WTC11 (cell line): Measurements from ENCODE around the gene KPRP. TPM values are rescaled to one million over a fixed set of nuclear protein-coding genes. Genes with fewer than 3 reads are reported as not detected.

Experiments
- ATAC-seq: fragments of 200-7000 bp; cut with Tn5 transposase; 2 replicates; pipeline ENCODE4 v1.10.0; 2021; ENCODE audit warnings: mild to moderate bottlenecking, moderate library complexity
- CTCF ChIA-PET: fragments of 300-600 bp; sonication (Branson Sonifier 250); formaldehyde crosslinking; loops from one replicate; lab custom pipeline; 2021; ENCODE audit warnings: antibody characterized with exemption; lab: Charles Lee
- POLR2A ChIA-PET: fragments of 350-600 bp; sonication (Branson Sonifier 250); formaldehyde crosslinking; loops from one replicate; lab custom pipeline; 2021; ENCODE audit warnings: antibody characterized with exemption; lab: Charles Lee
- DNase-seq: peaks from one replicate; pipeline ENCODE4 v3.0.0; 2021; ENCODE audit warnings: low spot score
- H3K27ac Mint-ChIP-seq: 2 replicates; pipeline ENCODE4 v1.8.0; 2021; ENCODE audit warnings: mixed read lengths
- H3K27me3 Mint-ChIP-seq: 2 replicates; pipeline ENCODE4 v1.8.0; 2021; ENCODE audit warnings: low read depth, mild to moderate bottlenecking, moderate library complexity, mixed read lengths
- H3K36me3 Mint-ChIP-seq: 2 replicates; pipeline ENCODE4 v1.8.0; 2021; ENCODE audit warnings: mixed read lengths
- H3K4me1 Mint-ChIP-seq: 2 replicates; pipeline ENCODE4 v1.8.0; 2022; ENCODE audit warnings: mixed read lengths
- H3K4me3 Mint-ChIP-seq: 2 replicates; pipeline ENCODE4 v1.8.0; 2021; ENCODE audit warnings: mild to moderate bottlenecking, moderate library complexity, mixed read lengths
- H3K9me3 Mint-ChIP-seq: 2 replicates; pipeline ENCODE4 v1.8.0; 2021; ENCODE audit warnings: mixed read lengths
- ATF1 ChIP-seq: sonication (generic); formaldehyde crosslinking; IDR thresholded peaks from 2 replicates; pipeline ENCODE4 v1.8.1; 2023; ENCODE audit warnings: mild to moderate bottlenecking, moderate library complexity, missing genetic modification reagents
- CBFB ChIP-seq: sonication (generic); formaldehyde crosslinking; IDR thresholded peaks from 2 replicates; pipeline ENCODE4 v1.8.1; 2022; ENCODE audit warnings: mild to moderate bottlenecking, low read depth, missing genetic modification reagents
- CREB1 ChIP-seq: sonication (generic); formaldehyde crosslinking; IDR thresholded peaks from 2 replicates; pipeline ENCODE4 v1.8.0; 2023; ENCODE audit warnings: mild to moderate bottlenecking, missing genetic modification reagents
- ETV6 ChIP-seq: sonication (generic); formaldehyde crosslinking; IDR thresholded peaks from 2 replicates; pipeline ENCODE4 v1.8.1; 2022; ENCODE audit warnings: mild to moderate bottlenecking, missing genetic modification reagents
- FOXK1 ChIP-seq: sonication (generic); formaldehyde crosslinking; IDR thresholded peaks from 2 replicates; pipeline ENCODE4 v1.8.0; 2022; ENCODE audit warnings: mild to moderate bottlenecking, moderate library complexity, missing genetic modification reagents
- GABPB1 ChIP-seq: sonication (generic); formaldehyde crosslinking; IDR thresholded peaks from 2 replicates; pipeline ENCODE4 v1.8.1; 2023; ENCODE audit warnings: mild to moderate bottlenecking, missing genetic modification reagents
- MXD4 ChIP-seq: fragments of 250-450 bp; sonication (Bioruptor Pico); IDR thresholded peaks from 2 replicates; pipeline ENCODE4 v1.8.0; 2021; ENCODE audit warnings: mild to moderate bottlenecking, moderate library complexity, borderline replicate concordance
- NR2C2 ChIP-seq: sonication (generic); formaldehyde crosslinking; IDR thresholded peaks from 2 replicates; pipeline ENCODE4 v1.8.0; 2022; ENCODE audit warnings: mild to moderate bottlenecking, missing genetic modification reagents
- SMAD4 ChIP-seq: sonication (generic); formaldehyde crosslinking; IDR thresholded peaks from 2 replicates; pipeline ENCODE4 v1.8.0; 2022; ENCODE audit warnings: mild to moderate bottlenecking, missing genetic modification reagents
- TCF7 ChIP-seq: sonication (generic); formaldehyde crosslinking; IDR thresholded peaks from 2 replicates; pipeline ENCODE4 v1.8.0; 2022; ENCODE audit warnings: mild to moderate bottlenecking, low read depth, missing genetic modification reagents, moderate library complexity
- ZNF232 ChIP-seq: sonication (generic); formaldehyde crosslinking; IDR thresholded peaks from 2 replicates; pipeline ENCODE4 v1.8.0; 2022; ENCODE audit warnings: mild to moderate bottlenecking, missing genetic modification reagents
- ZNF416 ChIP-seq: fragments of 250-450 bp; sonication (Bioruptor Pico); IDR thresholded peaks from 2 replicates; pipeline ENCODE4 v1.9.0; 2021; ENCODE audit warnings: mild to moderate bottlenecking, inconsistent platforms
- ZNF423 ChIP-seq: fragments of 250-450 bp; sonication (Bioruptor Pico); IDR thresholded peaks from 2 replicates; pipeline ENCODE4 v2.1.2; 2022; ENCODE audit warnings: mild to moderate bottlenecking, moderate library complexity
- total RNA-seq: library from RNA; stranded (reverse); gene quantifications from 3 replicates; pipeline ENCODE4 v1.2.3, GENCODE V29; 2021
- TF ChIP-seq, protein P1 (sequence below): fragments of 250-450 bp; sonication (Bioruptor Pico); IDR thresholded peaks from 2 replicates; pipeline ENCODE4 v1.8.0; 2021; ENCODE audit warnings: mild to moderate bottlenecking
- TF ChIP-seq, protein P2 (sequence below): fragments of 200-600 bp; IDR thresholded peaks from 2 replicates; pipeline ENCODE4 v1.8.0; 2022; ENCODE audit warnings: antibody characterized with exemption
- TF ChIP-seq, protein P3 (sequence below): sonication (generic); formaldehyde crosslinking; IDR thresholded peaks from 2 replicates; pipeline ENCODE4 v1.8.1; 2022; ENCODE audit warnings: low read depth, missing genetic modification reagents, borderline replicate concordance
- TF ChIP-seq, protein P4 (sequence below): sonication (generic); formaldehyde crosslinking; IDR thresholded peaks from 2 replicates; pipeline ENCODE4 v1.8.0; 2022; ENCODE audit warnings: mild to moderate bottlenecking, missing genetic modification reagents
- TF ChIP-seq, protein P5 (sequence below): sonication (generic); formaldehyde crosslinking; IDR thresholded peaks from 2 replicates; pipeline ENCODE4 v1.8.0; 2023; ENCODE audit warnings: missing genetic modification reagents
- TF ChIP-seq, protein P6 (sequence below): sonication (generic); formaldehyde crosslinking; IDR thresholded peaks from 2 replicates; pipeline ENCODE4 v1.8.1; 2023; ENCODE audit warnings: mild to moderate bottlenecking, missing genetic modification reagents
- TF ChIP-seq, protein P7 (sequence below): sonication (generic); formaldehyde crosslinking; IDR thresholded peaks from 2 replicates; pipeline ENCODE4 v1.8.1; 2023; ENCODE audit warnings: mild to moderate bottlenecking, moderate library complexity, missing genetic modification reagents
- TF ChIP-seq, protein P8 (sequence below): sonication (generic); formaldehyde crosslinking; conservative IDR thresholded peaks from 2 replicates; pipeline ENCODE4 v1.8.1; 2022; ENCODE audit warnings: mild to moderate bottlenecking, missing genetic modification reagents

KPRP gene
- total RNA-seq, 1 experiment from 2014 or later, result not detected

DNA sequence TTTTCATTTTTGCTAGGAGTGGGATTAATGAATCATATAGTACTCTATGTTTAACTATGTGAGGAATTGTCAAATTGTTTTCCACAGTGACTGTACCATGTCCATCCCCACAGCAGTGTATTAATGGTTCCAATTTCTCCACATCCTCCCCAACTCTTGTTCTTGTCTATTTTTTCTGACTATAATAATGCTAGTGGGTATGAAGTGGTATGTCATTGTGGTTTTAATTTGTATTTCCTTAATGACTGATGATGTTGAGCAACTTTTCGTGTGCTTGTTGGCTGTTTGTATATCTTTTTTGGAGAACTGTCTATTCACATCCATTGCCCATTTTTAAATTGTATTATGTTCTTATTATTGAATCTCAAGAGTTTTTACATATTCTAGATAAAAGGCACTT, 10.0 kb upstream of the KPRP start:
- no peak overlapping the region for H3K4me3 Mint-ChIP-seq
- POLR2A ChIA-PET, result no interaction called here
- TF ChIP-seq MXD4 (CRISPR knock-in tag) (no peak), CBFB (CRISPR knock-in tag) (no peak), ZNF423 (no peak), TCF7 (no peak), ATF1 (CRISPR knock-in tag) (no peak), FOXK1 (CRISPR knock-in tag) (no peak), NR2C2 (CRISPR knock-in tag) (no peak)
- TF ChIP-seq, protein P1, sequence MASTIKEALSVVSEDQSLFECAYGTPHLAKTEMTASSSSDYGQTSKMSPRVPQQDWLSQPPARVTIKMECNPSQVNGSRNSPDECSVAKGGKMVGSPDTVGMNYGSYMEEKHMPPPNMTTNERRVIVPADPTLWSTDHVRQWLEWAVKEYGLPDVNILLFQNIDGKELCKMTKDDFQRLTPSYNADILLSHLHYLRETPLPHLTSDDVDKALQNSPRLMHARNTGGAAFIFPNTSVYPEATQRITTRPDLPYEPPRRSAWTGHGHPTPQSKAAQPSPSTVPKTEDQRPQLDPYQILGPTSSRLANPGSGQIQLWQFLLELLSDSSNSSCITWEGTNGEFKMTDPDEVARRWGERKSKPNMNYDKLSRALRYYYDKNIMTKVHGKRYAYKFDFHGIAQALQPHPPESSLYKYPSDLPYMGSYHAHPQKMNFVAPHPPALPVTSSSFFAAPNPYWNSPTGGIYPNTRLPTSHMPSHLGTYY, result no peak
- TF ChIP-seq, protein P2, sequence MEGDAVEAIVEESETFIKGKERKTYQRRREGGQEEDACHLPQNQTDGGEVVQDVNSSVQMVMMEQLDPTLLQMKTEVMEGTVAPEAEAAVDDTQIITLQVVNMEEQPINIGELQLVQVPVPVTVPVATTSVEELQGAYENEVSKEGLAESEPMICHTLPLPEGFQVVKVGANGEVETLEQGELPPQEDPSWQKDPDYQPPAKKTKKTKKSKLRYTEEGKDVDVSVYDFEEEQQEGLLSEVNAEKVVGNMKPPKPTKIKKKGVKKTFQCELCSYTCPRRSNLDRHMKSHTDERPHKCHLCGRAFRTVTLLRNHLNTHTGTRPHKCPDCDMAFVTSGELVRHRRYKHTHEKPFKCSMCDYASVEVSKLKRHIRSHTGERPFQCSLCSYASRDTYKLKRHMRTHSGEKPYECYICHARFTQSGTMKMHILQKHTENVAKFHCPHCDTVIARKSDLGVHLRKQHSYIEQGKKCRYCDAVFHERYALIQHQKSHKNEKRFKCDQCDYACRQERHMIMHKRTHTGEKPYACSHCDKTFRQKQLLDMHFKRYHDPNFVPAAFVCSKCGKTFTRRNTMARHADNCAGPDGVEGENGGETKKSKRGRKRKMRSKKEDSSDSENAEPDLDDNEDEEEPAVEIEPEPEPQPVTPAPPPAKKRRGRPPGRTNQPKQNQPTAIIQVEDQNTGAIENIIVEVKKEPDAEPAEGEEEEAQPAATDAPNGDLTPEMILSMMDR, result no peak
- TF ChIP-seq, protein P3, sequence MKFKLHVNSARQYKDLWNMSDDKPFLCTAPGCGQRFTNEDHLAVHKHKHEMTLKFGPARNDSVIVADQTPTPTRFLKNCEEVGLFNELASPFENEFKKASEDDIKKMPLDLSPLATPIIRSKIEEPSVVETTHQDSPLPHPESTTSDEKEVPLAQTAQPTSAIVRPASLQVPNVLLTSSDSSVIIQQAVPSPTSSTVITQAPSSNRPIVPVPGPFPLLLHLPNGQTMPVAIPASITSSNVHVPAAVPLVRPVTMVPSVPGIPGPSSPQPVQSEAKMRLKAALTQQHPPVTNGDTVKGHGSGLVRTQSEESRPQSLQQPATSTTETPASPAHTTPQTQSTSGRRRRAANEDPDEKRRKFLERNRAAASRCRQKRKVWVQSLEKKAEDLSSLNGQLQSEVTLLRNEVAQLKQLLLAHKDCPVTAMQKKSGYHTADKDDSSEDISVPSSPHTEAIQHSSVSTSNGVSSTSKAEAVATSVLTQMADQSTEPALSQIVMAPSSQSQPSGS (CRISPR knock-in tag), result no peak
- TF ChIP-seq, all 79 proteins: peak for 0
- Mint-ChIP-seq H3K27me3 (peaks cover 3% of the 10 kb centered on the region), H3K9me3 (peaks cover 90% of the 10 kb centered on the region), H3K4me1 (no peaks in the 10 kb centered on the region), H3K27ac (no peak overlapping the region), H3K36me3 (peaks cover 70% of the 10 kb centered on the region)
- CTCF ChIA-PET, result no interaction called here
- ATAC-seq, result no peak
- DNase-seq, result no peak

DNA sequence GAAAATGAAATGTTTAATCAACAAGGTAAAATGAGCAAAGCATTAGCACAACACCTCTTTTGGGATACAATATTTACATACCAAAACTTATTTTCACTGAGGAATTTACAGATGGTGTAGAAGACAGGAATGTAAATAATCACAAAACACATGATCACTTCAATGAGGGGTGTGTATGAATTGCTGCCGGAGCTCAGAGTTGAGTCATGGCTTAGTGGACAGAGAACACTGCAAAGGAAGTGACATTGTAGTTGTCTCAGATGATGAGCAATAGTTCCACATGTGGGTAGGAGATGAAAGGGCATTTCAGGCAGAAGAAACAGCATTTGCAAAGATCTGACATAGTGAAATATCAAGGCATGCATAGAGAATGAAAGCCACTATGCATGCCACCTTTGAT, 5.6 kb upstream of the KPRP start:
- H3K4me1 Mint-ChIP-seq, result no peaks in the 10 kb centered on the region
- ATAC-seq (no peak), DNase-seq (no peak)
- POLR2A ChIA-PET, result no interaction called here
- no peak for TF ChIP-seq ZNF416 (CRISPR knock-in tag)
- TF ChIP-seq, protein P4, sequence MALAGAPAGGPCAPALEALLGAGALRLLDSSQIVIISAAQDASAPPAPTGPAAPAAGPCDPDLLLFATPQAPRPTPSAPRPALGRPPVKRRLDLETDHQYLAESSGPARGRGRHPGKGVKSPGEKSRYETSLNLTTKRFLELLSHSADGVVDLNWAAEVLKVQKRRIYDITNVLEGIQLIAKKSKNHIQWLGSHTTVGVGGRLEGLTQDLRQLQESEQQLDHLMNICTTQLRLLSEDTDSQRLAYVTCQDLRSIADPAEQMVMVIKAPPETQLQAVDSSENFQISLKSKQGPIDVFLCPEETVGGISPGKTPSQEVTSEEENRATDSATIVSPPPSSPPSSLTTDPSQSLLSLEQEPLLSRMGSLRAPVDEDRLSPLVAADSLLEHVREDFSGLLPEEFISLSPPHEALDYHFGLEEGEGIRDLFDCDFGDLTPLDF (CRISPR knock-in tag), result no peak
- TF ChIP-seq TCF7, result no peak
- no peak for TF ChIP-seq ETV6 (CRISPR knock-in tag)
- TF ChIP-seq SMAD4, result no peak
- TF ChIP-seq, protein P1, result no peak
- TF ChIP-seq, protein P5, sequence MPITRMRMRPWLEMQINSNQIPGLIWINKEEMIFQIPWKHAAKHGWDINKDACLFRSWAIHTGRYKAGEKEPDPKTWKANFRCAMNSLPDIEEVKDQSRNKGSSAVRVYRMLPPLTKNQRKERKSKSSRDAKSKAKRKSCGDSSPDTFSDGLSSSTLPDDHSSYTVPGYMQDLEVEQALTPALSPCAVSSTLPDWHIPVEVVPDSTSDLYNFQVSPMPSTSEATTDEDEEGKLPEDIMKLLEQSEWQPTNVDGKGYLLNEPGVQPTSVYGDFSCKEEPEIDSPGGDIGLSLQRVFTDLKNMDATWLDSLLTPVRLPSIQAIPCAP (CRISPR knock-in tag), result no peak
- TF ChIP-seq ZNF232 (CRISPR knock-in tag), result no peak
- TF ChIP-seq, protein P6, sequence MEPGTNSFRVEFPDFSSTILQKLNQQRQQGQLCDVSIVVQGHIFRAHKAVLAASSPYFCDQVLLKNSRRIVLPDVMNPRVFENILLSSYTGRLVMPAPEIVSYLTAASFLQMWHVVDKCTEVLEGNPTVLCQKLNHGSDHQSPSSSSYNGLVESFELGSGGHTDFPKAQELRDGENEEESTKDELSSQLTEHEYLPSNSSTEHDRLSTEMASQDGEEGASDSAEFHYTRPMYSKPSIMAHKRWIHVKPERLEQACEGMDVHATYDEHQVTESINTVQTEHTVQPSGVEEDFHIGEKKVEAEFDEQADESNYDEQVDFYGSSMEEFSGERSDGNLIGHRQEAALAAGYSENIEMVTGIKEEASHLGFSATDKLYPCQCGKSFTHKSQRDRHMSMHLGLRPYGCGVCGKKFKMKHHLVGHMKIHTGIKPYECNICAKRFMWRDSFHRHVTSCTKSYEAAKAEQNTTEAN (CRISPR knock-in tag), result no peak
- no peak for TF ChIP-seq GABPB1 (CRISPR knock-in tag)
- TF ChIP-seq, protein P7, sequence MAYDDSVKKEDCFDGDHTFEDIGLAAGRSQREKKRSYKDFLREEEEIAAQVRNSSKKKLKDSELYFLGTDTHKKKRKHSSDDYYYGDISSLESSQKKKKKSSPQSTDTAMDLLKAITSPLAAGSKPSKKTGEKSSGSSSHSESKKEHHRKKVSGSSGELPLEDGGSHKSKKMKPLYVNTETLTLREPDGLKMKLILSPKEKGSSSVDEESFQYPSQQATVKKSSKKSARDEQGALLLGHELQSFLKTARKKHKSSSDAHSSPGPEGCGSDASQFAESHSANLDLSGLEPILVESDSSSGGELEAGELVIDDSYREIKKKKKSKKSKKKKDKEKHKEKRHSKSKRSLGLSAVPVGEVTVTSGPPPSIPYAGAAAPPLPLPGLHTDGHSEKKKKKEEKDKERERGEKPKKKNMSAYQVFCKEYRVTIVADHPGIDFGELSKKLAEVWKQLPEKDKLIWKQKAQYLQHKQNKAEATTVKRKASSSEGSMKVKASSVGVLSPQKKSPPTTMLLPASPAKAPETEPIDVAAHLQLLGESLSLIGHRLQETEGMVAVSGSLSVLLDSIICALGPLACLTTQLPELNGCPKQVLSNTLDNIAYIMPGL (CRISPR knock-in tag), result no peak
- TF ChIP-seq, protein P8, sequence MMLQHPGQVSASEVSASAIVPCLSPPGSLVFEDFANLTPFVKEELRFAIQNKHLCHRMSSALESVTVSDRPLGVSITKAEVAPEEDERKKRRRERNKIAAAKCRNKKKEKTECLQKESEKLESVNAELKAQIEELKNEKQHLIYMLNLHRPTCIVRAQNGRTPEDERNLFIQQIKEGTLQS, result no peak
- TF ChIP-seq NR2C2 (CRISPR knock-in tag), result no peak
- no peak for TF ChIP-seq CREB1 (CRISPR knock-in tag)
- peaks cover 19% of the 10 kb centered on the region for H3K27me3 Mint-ChIP-seq
- peaks cover 87% of the 10 kb centered on the region for H3K9me3 Mint-ChIP-seq
- no peak overlapping the region for H3K4me3 Mint-ChIP-seq
- CTCF ChIA-PET, result no interaction called here
- peaks cover 72% of the 10 kb centered on the region for H3K36me3 Mint-ChIP-seq
- H3K27ac Mint-ChIP-seq, result no peak overlapping the region
